ENCODE data around the gene UGT2B11.
"Not testable (repeated sequence)": the region's sequence is repeated elsewhere in the genome, so short reads cannot be mapped to it uniquely, and the experiment has no call there.

UGT2B11 gene

DNA sequence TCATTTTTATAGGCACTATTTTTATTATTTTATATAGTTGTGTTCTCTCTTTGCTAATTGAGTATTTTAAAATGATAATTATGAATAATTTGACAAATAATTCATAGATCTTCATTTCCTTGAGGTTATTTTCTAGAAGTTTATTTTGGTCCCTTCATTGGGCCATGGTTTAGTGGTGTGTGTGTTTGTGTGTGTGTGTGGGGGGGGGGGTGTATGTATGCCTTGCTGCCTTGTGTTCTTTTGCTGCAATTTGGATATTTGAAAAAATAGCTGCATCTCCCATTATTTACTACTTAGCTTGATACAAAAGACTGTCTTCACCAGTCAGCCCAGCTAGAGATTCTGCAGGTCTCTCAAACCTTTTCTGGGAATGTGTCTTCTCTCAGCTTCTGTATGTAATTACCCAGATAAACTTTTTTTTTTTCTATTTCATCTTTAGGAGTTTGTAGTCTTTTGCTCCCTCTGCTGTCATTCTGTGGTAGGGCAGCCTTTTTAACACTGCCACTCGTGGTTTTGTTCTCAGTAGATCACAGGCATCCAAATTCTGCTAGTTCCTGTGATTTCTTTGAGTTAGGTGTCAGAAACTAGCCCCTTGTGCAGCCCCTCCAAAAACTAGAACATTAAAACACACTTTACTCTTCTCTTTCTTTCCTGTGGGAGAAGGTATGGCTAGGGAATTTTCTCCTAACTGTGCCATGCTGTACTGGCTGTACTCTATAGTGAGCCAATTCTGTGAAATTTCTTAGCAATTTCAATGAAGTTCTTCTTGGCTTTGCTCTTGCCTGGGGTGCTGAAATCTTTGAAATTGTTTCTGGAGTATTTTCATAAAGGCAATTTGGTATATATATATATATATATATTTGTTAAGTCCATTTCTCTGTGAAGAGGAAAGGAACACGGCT lies 44.1 kb downstream of the UGT2B11 start:
- in situ Hi-C loops (cut with MboI; ENCODE audit: low pct_unique_long_range_greater_than_20kb, low sequenced_read_pairs, unreplicated experiment): loop anchor here (25.0 kb wide), 1 partner anchor 683 kb away; no protein-coding TSS in a partner anchor
- peak; percentile 0 for DNase-seq (ENCODE audit: low spot score)
- TF ChIP-seq, protein P1, sequence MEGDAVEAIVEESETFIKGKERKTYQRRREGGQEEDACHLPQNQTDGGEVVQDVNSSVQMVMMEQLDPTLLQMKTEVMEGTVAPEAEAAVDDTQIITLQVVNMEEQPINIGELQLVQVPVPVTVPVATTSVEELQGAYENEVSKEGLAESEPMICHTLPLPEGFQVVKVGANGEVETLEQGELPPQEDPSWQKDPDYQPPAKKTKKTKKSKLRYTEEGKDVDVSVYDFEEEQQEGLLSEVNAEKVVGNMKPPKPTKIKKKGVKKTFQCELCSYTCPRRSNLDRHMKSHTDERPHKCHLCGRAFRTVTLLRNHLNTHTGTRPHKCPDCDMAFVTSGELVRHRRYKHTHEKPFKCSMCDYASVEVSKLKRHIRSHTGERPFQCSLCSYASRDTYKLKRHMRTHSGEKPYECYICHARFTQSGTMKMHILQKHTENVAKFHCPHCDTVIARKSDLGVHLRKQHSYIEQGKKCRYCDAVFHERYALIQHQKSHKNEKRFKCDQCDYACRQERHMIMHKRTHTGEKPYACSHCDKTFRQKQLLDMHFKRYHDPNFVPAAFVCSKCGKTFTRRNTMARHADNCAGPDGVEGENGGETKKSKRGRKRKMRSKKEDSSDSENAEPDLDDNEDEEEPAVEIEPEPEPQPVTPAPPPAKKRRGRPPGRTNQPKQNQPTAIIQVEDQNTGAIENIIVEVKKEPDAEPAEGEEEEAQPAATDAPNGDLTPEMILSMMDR (IDR thresholded peaks at IDR 0.05; ENCODE audit: extremely low read depth, insufficient read depth, missing control alignments): peak; percentile 56

DNA sequence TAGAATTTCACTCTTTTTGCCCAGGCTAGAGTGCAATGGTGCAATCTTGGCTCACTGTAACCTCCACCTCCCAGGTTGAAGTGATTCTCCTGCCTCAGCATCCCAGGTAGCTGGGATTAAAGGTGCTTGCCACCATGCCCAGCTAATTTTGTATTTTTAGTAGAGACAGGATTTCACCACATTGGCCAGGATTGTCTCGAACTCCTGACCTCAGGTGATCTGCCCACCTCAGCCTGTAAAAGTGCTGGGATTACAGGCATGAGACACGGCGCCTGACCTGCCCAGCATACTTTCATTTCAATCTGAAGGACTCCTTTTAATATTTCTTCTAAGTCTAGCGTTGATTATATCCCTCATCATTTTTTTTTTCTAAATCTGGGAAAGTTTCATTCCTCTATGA lies 45.4 kb downstream of the UGT2B11 start:
- not testable (repeated sequence) for DNase-seq (ENCODE audit: low spot score)
- in situ Hi-C loops (cut with MboI; ENCODE audit: low pct_unique_long_range_greater_than_20kb, low sequenced_read_pairs, unreplicated experiment): loop anchor here (25.0 kb wide), 1 partner anchor 682 kb away; no protein-coding TSS in a partner anchor

GRCh38 chr4:69167300-69167699 lies 47.2 kb downstream of the UGT2B11 start:
- in situ Hi-C loops (cut with MboI; ENCODE audit: low pct_unique_long_range_greater_than_20kb, low sequenced_read_pairs, unreplicated experiment): loop anchor here (25.0 kb wide), 1 partner anchor 680 kb away; no protein-coding TSS in a partner anchor
- DNase-seq (ENCODE audit: low spot score): no peak
- TF ChIP-seq, protein P1 (IDR thresholded peaks at IDR 0.05; ENCODE audit: extremely low read depth, insufficient read depth, missing control alignments): no peak

DNA sequence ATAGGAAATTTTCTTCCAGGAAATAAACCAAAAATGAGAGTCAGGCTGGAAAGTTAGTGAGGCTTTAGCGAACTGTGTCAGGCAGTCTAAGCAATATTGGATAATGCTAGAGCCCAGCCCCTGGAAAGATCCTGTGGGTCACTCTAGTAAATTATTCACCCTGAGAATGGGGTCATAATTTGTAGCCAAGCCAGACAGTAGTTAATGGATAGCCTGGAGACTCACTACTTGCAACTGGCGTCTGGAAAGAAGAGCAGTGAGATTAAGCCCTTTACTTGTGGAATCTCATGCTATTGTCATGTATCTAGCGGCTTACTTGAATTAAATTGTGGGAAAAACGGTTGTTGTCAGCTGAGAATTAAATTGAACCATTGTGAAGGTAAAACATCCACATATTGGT lies 48.2 kb downstream of the UGT2B11 start:
- not testable (repeated sequence) for DNase-seq (ENCODE audit: low spot score)
- in situ Hi-C loops (cut with MboI; ENCODE audit: low pct_unique_long_range_greater_than_20kb, low sequenced_read_pairs, unreplicated experiment): loop anchor here (25.0 kb wide), 1 partner anchor 679 kb away; no protein-coding TSS in a partner anchor

- in situ Hi-C loops (cut with MboI; ENCODE audit: low pct_unique_long_range_greater_than_20kb, low sequenced_read_pairs, unreplicated experiment): loop anchor here (25.0 kb wide), 1 partner anchor 678 kb away; no protein-coding TSS in a partner anchor
Measured at GRCh38 chr4:69165707-69166106, 48.8 kb downstream of the UGT2B11 start.

DNA sequence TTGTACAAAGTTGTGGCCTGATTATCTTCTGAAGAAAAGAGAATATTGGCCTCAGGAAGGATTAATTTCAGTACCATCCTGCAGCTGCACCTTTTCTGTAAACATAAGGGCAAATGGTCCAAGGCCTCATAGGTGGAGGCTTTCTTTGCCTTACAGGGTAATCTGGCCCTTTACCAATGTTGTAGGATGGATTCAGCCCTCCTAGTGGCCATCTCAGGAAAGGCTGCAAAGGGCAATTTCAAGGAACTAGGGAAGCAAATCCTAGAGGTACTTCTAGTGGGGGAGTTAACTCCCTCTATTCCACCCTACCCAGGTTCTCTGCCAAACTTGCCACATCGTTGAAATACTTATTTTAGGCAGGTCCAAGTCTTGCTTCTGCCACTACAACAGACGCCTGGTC lies 57.6 kb downstream of the UGT2B11 start:
- TF ChIP-seq, protein P1 (IDR thresholded peaks at IDR 0.05; ENCODE audit: extremely low read depth, insufficient read depth, missing control alignments): peak; percentile 8
- no peak for DNase-seq (ENCODE audit: low spot score)
- in situ Hi-C loops (cut with MboI; ENCODE audit: low pct_unique_long_range_greater_than_20kb, low sequenced_read_pairs, unreplicated experiment): loop anchor here (25.0 kb wide), 1 partner anchor 670 kb away; no protein-coding TSS in a partner anchor

More at GRCh38 chr4:69165707-69166106, 48.8 kb downstream of the UGT2B11 start:
- DNase-seq (ENCODE audit: low spot score): not testable (repeated sequence)

DNA sequence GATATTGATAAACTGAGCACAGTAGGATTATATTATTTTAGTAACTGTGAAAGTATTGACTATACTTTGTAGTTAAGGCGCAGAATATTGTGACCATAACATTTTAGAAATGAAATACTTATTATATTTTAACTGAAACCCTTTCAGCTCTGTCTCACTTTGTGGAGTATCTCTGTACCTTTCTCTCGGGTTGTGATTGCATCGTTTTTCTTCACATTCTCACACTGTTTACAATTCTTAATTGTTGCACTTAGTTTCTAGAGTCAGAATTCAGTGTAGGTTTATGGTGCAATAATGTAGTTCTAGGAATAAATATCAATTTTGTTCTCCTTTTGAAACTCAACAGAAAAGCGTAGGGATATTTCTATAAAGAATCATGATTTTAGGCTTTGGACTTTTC lies 60.5 kb downstream of the UGT2B11 start:
- in situ Hi-C loops (cut with MboI; ENCODE audit: low pct_unique_long_range_greater_than_20kb, low sequenced_read_pairs, unreplicated experiment): loop anchor here (25.0 kb wide), 1 partner anchor 667 kb away; no protein-coding TSS in a partner anchor

More for the DNA sequence above, 60.5 kb downstream of the UGT2B11 start:
- TF ChIP-seq, protein P1 (IDR thresholded peaks at IDR 0.05; ENCODE audit: extremely low read depth, insufficient read depth, missing control alignments): no peak
- no peak for DNase-seq (ENCODE audit: low spot score)

Measured in GM13977 (cell line).